Umbilical cord (tissue), 2 donors: Measurements from ENCODE around the gene IFNLR1. TPM values are rescaled to one million over a fixed set of nuclear protein-coding genes. Genes with fewer than 3 reads are reported as not detected.

Experiments
- DNase-seq: peaks from one replicate; pipeline ENCODE4 v3.0.0-alpha.2; 2015; ENCODE audit warnings: low spot score
- total RNA-seq: library from RNA; depleted of rRNA; stranded (reverse); fragments of >200 nt; gene quantifications from one replicate; pipeline ENCODE4 v1.2.3, GENCODE V29; 2014; ENCODE audit warnings: low replicate concordance; ENCODE audit not compliant: insufficient read depth

IFNLR1 gene
- total RNA-seq, 1 donor from 2014 or later = 5.3 TPM

- no peak for DNase-seq
These were observed 9.9 kb downstream of the IFNLR1 start for GRCh38 chr1:24177161-24177560.

GRCh38 chr1:24175033-24175755 lies 11.9 kb downstream of the IFNLR1 start:
- no peak for DNase-seq

- no peak for DNase-seq
These were observed 13.2 kb downstream of the IFNLR1 start for GRCh38 chr1:24173638-24174575.

- no peak for DNase-seq
These were observed 14.5 kb downstream of the IFNLR1 start for GRCh38 chr1:24172598-24172997.

GRCh38 chr1:24169286-24169685 lies 17.8 kb downstream of the IFNLR1 start:
- DNase-seq = no peak

GRCh38 chr1:24168245-24168644 lies 18.8 kb downstream of the IFNLR1 start:
- DNase-seq = no peak

GRCh38 chr1:24167008-24167407 lies 20.1 kb downstream of the IFNLR1 start:
- no peak for DNase-seq

GRCh38 chr1:24165500-24165899 lies 21.6 kb downstream of the IFNLR1 start:
- DNase-seq = no peak

- DNase-seq = no peak
These were observed 23.1 kb downstream of the IFNLR1 start for GRCh38 chr1:24164004-24164403.

GRCh38 chr1:24162201-24162600 lies 24.9 kb downstream of the IFNLR1 start:
- DNase-seq = peak; percentile 69

GRCh38 chr1:24161270-24161669 lies 25.8 kb downstream of the IFNLR1 start:
- DNase-seq = peak; percentile 49

- no peak for DNase-seq
These were observed 27.7 kb downstream of the IFNLR1 start for GRCh38 chr1:24159366-24159765.

- DNase-seq = no peak
These were observed 29.1 kb downstream of the IFNLR1 start for GRCh38 chr1:24157918-24158481.

GRCh38 chr1:24156542-24157260 lies 30.4 kb downstream of the IFNLR1 start:
- no peak for DNase-seq

GRCh38 chr1:24155011-24155782 lies 31.9 kb downstream of the IFNLR1 start:
- DNase-seq = no peak

- no peak for DNase-seq
These were observed 32.9 kb downstream of the IFNLR1 start for GRCh38 chr1:24154215-24154614.

GRCh38 chr1:24152631-24153494 lies 34.2 kb downstream of the IFNLR1 start:
- DNase-seq = no peak

- DNase-seq = peak; percentile 24
These were observed 35.9 kb downstream of the IFNLR1 start for GRCh38 chr1:24151175-24151533.

- DNase-seq = peak; percentile 82
These were observed 36.6 kb downstream of the IFNLR1 start for GRCh38 chr1:24150234-24151174.
